NK-92 treated with Interleukin-12 subunit alpha and Interleukin-12 subunit beta, amount 100 ng/mL, for 24 hours (cell line): ENCODE data around the gene KRT15.

Experiments used
- DNase-seq: peaks from one replicate; lab custom pipeline; 2025; lab: John Stamatoyannopoulos, UW

KRT15 gene

DNA sequence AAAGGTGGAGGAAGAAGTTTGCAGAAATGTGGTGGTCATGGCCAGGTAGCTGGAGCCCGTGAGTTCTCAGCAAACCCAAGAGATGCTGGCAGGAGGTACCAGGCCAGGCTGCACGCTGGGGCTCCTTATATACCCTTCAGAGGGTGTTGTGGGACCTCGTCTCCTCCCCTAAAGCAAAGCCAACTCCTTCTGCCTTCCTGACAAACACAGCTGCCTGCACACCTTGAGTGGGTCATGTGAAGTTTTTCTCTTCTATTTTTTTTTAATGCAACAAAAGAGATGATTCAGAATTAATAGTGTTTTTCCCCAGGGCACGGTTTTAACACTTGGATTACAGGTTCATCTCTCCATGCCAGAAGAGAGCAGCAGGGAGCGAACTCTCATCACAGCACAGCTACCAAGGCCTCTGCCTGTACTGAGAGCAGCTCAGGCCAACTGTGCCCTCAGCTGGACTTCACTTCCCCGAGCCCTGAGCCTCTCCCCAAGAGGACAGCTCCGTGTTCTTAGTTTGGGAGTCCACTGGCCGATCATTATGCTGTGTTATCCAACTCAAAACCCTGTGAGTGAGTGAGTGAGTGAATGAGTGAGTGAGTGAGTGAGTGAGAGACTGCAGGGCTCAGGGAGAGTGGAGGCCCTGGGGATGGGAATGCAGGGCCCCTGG, at the start of gene KRT15:
Gene KRT15 (minus strand): TSS at position 102 of the 661 bp plus-strand sequence. CDS start 63 bp downstream, at position 39.
- no peak for DNase-seq

DNA sequence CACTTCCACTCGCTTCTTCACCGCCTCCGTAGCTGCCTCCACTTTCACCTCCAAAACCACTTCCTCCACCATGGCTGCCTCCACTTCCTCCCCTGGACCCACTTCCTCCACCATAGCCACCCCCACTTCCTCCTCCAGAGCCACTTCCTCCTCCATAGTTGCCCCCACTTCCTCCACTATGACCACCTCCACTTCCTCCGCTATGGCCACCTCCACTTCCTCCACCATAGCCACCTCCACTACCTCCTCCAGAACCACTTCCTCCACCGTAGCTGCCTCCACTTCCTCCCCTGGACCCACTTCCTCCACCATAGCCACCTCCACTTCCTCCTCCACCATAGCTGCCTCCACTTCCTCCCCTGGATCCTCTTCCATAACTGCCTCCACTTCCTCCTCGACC, 48.6 kb upstream of the KRT15 start:
- no peak for DNase-seq

DNA sequence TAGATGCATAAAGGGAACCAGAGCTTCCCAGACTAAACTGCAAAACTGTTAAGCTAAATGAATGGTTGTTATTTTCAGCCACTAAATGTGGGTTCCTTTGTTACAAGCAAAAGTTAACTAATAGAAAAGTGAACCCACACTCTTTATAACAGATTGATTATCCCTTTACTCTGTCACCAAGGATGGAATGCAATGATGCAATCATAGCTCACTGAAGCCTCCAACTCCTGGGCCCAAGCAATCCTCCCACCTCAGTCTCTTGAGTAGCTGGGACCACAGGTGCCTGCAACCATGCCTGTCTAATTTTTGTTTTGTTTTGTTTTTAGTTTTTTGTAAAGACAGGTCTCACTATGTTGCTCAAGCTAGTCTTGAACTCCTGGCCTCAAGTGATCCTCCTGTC, 46.6 kb upstream of the KRT15 start:
- no peak for DNase-seq

DNA sequence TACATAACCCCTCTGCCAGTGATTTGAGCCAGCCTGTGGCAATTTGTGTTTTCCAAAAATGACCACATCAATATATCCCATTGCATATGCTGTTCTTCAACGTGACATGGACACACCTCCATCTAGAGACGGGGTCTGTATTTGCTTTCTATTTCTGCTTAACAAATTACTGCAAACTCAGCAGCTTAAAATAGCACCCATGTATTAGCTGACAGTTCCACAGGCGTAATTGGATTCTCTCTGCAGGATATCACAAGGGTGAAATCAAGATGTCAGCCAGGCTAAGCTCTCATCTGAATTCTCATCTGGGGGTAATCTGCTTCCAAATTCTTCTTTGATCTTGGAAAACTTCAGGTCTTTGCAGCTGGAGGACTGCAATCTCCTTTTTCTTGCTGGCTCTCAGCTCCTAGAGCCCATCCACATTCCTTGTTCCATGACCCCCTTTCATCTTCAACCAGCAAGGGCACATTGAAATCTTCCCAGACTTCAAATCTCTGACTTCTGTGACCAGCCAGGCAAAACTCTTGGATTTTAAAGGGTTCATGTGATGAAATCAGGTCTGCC, 45.0 kb upstream of the KRT15 start:
- no peak for DNase-seq

DNA sequence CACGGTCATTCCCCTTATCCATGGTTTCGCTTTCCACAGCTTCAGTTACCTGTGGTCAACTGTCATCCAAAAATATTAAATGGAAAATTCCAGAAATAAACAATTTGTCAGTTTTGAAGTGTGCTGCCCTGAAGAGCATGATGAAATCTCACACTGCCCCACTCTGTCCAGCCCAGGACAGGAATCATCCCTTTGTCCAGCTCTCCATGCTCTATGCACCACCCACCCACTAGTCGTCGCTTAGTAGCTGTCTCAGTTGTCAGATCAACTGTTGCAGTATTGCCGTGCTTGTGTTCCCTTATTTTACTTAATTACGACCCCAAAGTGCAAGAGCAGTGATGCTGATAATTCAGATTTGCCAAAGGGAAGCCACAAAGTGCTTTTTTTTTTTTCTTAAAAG, 42.9 kb upstream of the KRT15 start:
- DNase-seq = no peak

DNA sequence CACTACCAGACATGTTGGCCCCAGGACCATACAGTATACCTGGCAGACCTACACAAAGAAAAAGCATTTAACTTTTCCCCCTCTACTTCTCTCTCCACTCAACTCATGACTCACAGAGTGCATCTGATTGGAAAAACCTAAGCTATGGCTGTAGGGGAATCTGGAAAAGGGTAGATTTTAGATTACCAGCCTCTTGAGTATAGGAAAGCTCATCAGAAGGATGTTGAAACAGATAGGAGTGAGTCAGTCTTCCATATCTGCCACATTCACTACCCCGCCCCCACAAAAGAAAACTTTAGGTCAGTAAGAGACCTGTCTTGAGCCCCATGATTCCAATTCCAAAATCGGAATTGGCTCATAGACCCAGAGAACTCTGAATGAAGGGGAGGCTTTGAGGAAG, 40.9 kb upstream of the KRT15 start:
- DNase-seq = no peak

DNA sequence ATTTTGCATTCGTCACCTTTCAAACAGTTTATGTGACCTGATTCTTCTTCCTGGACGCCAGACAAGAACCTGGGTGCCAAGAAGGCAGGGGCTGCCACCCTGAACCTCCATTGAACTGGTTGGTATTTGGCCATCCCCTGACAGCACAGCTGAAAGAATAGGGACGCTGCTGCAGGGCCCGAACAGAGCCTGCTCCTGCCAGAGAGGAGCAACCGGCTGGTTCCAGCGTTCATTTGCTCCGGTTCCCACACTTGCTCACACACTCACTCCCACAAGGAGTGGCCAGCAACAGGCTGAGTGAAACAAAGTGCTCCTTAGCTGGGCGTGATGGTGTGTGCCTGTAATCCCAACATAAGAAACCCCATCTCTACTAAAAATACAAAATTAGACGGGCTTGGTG, 38.2 kb upstream of the KRT15 start:
- no peak for DNase-seq

DNA sequence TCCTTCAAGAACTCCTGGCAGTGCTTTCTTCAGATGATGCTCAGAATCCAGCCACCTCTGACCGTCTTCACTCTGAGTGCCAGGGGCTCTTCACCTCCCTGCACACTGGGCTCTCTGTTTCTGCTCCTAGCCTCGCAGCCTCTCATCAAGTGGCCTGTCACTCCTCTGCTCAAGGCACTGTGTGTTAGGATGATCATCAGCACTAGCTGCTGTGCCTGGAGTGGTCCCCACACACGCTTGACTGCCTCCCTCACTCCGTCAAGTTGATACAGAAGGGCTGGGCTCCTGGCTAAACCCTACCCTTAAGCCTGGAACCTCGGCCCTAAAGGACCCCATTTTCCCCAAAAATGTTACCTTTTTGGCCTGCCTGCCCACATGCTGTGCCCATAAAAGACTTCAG, 37.6 kb upstream of the KRT15 start:
- DNase-seq = no peak

DNA sequence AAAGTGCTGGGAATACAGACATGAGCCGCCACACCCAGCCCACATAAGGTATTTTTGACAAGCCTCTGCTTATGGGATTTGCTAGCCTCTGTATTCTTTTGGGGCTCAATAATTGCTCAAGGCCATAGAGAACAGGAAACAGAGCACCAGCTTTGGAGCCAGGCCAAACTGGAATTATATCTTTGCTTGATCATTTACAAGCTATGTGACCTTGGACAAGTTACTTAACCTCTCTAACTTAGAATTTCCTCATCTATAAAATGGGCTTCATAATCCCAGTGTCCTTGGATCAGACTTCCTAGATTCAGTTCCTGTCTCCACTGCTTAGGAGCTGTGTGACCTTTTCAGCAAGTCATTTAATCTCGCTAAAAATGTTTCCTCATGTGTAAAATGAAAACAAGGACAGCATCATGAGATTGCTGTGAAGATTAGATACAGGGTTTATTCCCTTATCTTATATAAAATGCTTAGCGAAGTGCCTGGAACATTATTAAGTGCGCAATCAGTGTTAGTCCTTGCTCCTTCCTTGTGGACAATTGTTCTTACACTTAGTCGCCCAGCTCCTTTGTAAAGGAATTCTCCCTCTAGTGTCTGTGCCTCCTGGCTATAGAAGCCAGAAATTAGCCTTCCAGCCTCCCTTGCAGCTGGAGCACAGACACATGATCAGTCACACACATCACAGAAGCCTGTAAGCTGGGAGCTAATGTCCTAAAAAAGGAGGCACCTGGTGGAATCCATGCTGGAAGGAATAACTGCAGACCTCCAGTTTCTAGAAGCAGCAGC, 36.6 kb upstream of the KRT15 start:
- no peak for DNase-seq

DNA sequence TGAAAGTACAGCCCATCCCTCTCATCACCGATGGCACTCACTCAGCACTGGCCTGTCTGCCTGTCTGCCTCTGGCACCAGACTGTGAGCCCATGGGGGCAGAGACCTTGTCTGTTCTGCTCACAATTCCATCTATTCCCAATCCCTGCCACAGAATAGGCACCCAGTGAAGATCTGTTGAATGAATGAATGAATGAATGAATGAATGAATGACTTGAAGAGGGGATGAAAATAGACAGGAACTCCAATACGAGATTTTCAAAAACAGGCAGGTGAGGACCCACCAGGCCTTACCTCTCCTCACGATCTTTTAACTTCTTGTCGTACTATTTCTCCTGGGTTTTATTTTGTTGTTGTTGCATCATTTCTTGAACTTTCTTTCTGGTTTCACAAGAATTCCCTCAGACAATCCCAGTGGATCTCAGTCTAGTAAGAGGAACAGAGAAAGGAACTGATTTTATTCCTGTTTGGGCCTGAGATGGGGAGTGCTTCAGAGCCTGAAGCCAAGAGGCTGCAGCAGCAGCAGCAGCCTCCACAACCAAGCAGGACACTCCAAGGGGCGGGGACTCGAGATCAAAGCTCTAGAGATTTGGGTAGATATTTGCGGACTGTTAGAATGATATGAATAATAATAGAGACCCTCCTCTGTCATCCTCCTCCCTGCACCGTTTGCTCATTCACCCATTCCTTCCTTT, 35.4 kb upstream of the KRT15 start:
- DNase-seq = no peak

DNA sequence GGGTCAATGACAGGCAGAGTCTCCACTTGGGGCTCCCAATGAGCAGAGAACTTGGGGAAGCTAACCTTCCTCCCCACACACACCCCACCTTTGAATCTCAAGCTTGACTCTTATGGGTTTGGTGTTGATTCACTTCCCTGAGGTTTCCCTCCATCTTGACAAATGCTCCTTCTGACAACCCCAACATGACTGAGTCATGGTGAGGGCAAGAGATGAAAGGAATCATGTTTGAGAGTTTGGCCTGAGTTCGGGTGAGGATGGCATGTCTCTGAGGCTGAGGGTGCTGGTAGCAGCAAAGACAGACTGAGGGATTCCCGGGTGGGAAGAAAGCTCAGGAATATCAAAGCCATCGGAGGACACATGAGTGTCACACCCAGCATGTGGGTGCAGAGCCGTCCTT, 34.5 kb upstream of the KRT15 start:
- no peak for DNase-seq

DNA sequence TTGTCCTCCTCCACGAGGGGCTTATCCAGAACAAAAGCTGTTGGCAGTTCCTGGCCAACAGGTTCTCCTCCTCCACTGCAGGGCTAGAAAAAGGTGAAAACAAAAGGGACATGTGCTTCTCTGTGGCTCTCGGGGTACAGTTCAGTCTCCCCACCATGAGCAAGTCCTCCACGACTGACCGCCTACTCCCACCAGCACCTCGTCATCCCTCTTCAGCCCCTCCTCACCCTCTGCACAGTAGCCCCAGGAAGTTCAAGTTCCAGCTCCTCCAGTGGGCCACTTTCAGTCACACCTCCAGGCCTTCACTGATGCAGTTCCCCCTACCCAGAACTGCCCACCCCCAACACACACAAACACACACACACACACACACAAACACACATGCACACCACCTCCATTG, 33.8 kb upstream of the KRT15 start:
- DNase-seq = no peak

DNA sequence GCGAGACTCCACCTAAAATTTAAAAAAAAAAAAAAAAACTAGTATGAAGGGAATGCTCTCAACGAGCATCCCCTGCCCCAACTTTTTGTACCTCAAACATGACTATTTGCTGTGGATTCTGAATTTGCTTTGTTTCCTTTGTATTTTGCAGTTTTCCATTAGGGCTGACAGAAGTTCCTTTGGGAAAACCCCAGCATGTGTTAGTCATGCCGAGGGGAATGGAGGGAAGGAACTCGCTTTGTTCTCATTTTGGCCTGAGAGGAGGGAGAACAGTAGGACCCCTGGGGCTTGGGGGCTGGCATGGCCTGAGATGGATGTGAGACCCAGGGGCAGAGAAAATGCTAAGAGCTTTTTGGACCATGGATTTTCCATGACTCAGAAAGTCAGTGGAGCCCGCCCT, 32.7 kb upstream of the KRT15 start:
- DNase-seq = no peak

DNA sequence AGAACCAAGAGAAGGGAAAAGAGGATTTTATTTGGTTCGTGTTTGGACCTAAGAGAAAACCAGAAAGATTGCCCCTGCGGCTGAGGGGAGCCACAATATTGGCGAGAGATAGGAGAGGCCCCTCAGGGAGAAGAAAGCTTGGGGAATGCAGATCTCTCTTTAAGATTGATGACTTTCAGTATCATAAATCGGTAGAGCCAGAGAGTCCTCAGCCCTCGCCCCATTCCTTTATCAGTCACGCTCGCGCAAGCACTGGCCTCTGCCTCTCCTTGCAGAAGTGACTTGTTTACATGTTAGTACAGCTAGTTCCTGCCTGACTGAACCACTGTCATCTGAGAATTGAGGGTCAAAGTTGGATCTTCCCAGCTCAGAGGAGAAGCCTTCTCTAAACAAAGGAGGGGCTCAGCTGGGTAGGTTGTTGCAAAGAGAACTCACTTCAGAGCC, 30.9 kb upstream of the KRT15 start:
- DNase-seq = no peak

DNA sequence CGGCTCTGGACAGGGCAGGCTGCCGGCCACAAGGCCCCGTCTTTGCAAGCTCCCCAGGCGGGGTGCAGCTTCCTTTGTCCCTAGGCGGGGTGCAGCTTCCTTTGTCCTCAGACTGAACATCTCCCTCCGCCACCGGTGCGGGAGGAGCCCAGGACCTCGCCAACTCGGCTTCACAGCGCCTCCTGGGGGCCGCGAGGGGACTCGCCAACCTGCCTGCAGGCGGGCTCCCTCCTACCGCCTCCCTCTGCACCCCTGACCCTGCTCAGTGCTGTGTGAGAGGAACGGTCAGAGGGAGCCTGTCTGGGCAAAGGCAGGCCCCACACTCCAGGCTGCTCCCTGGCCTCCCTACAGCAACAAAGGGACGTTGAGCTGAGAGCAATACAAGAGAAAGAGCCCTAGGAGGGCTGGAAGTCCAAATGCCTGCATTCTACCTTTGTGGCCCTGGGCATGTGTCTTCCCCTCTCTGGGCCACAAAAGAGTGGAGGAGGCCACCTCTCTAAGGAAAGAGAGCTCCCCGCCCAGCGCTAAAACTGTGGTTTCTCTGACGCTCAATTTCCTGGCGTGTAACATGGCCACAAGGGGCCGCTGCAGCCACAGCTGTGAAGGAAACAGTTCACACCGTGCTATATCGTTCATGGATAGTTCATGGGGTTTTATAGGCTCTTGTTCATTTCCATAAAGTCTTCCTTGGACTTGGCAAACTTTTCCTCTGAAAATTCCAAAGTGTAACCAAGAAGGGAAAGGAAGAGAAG, 30.3 kb upstream of the KRT15 start:
- peak; percentile 41 for DNase-seq

DNA sequence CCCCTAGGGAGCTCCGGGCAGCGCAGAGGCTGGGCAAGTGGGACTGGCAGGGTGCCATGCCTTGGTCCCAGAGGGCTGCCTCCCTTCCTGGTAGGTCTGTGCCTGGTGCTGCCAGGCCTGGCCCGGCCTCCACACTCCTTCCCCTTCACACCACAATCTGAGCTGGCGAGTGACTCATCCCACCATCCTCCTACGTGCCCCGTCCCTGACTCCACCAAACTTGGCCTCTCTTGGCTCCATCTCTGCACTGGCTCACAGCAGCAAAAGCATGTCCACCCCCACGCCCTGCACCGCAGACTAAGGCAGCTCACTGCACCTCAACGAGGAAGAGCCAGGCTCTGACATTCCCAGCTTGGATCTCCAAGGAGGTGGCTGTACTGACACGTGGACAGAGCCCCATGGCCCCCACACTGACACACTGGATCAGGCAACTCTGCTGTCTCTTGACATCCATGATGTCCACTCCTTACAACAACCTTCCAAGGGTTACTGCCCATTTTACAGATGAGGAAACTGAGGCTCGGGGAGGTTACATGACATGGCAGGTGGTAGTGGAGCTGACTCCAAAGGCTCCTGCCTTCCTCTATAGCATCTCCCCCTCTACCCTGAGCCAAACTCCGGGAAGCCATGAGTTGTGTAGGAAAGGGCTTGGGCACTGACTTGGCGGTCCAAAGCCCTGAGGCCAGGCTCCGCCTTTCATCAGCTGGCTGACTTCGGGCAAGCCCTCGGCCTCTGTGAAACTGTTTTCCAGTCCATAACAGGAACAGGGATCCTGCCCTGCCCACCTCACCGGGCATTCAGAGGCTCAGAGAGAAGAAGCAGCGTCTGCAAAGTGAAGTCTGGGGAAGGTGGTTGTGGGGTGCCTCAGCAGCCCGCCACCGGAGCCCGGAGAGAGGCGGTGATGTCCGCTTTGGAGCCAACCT, 29.5 kb upstream of the KRT15 start:
- peak; percentile 36 for DNase-seq

DNA sequence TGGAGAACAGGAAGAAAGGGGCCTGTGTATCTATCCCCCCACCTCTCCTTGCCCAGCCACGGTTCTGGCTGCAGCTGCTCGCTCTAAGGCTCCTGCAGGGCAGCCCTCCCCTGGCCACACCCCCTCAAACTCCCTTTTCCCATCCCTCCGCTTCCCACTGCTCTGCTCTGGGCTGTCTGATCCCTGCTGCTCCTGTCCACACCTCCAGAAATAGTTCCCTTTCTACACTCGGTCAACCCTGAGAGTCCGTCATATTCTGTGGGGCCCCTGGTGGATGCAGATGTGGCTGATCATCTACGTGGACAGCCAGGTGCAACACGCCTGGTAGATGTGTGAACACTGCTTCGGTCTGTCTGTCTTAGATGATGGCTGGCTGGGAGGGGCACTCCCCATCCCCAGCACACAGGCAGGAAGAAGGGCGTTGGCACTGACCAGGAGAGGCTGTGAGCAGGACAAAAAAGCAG, 28.7 kb upstream of the KRT15 start:
- DNase-seq = no peak

DNA sequence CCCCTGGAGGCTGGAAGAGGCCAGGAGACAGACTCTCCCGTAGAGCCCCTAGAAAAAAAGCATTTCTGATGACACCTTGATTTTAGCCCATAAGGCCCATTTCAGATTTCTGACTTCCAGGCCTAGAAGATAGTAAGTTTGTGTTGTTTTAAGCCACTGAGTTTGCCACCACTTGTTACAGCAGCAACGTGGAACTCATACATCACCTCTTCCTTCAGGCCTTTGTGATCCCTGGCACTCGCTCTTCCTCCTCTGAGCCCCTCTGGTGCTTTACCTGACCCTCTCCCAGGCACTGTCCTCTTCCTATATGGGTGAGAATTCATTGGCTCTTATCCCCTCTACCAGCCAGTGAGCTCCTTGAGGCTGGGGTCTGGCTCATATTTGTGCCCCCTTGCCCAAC, 28.1 kb upstream of the KRT15 start:
- DNase-seq = no peak

DNA sequence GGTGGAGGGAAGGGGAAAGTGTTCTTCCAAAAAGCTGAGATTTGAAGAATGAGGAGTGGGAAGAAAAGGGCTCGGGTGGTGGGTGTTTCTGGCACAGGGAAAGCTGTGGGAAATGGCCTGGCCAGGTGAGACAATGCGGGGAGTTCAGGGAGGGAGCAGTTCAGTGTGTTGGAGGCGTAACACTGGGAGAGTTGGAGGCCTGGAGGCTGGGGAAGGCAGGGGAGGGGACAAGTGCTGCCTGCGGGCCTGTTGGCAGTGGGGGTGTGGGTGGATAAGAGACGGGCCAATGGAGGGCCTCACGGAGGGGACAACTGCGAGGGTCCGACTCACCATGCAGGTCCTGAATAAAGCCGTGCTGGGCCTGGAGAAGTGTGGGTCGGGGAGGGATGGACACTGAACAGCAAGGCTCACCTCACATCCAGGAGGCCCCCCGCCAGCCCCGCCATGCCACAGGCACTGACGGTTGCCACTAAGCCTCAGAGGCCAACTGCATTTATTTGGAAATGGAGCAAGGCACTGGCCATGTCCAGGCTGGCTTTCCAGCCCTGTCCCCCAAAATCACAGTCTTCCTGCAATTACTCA, 27.2 kb upstream of the KRT15 start:
- no peak for DNase-seq

DNA sequence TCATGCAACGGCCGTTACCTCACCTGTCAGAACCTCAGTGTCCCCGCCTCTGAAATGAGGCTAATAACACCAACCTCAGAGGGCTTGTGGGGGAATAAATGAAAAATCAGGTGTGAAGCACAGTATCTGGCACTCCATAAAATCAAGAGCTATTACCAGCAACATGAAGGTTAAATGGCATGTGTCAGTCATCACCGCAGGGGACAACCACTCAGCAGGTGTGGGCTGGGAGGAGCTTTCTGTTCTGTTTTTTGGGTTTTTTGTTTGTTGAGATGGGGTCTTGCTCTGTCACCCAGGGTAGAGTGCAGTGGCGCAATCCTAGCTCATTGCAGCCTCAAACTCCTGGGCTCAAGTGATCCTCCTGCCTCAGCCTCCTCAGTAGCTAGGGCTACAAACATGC, 26.2 kb upstream of the KRT15 start:
- no peak for DNase-seq
